Measurements from ENCODE around the gene CLCN4.

CLCN4 gene

DNA sequence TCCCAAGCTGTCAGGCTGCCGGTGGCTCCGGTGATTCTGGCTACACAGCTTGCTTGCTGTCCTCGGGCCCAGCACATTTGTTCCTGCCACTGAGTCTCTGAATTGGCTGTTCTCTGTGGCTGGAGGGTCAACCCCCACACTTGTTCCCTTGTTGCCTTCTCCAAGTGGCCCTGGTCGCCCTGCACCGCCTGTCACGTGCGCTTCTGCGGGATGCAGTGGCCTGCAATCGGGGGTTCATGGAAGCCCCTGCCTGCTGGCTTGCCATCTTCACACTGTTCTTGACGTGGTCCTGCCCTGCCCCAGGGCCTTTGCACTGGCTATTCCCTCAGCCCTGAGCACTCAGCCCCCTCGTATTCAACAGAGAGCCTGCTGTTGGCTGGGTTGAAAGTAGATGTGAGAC, 8.1 kb downstream of the CLCN4 start:
- in situ Hi-C loops (cut with MboI; ENCODE audit: low sequenced_read_pairs), result no loop called here

- in situ Hi-C loops (cut with MboI; ENCODE audit: low sequenced_read_pairs), result no loop called here
Measured at GRCh38 chrX:10165580-10166247, 8.9 kb downstream of the CLCN4 start.

GRCh38 chrX:10166248-10166716, 9.5 kb downstream of the CLCN4 start:
- in situ Hi-C loops (cut with MboI; ENCODE audit: low sequenced_read_pairs), result no loop called here

DNA sequence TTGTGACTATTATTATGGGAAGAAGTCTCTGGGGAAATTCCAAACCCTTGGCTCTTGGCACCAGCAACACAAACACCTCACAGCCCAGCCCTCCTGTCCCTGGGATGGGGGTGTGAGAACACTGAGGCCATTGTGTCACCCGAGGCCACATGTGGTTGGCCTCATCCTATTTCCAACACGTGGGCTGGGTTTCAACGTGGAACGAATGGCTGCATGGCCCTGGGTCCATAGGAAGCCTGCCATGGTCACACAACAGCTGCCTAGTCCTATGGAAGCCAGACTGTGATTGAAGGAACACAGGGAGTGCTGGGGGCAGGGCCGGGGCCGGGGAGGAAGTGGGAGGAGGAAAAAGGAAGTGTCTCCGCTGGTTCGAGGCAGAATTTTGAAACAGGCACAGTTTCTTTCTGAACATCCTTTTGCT, 10.0 kb downstream of the CLCN4 start:
- in situ Hi-C loops (cut with MboI; ENCODE audit: low sequenced_read_pairs), result no loop called here

DNA sequence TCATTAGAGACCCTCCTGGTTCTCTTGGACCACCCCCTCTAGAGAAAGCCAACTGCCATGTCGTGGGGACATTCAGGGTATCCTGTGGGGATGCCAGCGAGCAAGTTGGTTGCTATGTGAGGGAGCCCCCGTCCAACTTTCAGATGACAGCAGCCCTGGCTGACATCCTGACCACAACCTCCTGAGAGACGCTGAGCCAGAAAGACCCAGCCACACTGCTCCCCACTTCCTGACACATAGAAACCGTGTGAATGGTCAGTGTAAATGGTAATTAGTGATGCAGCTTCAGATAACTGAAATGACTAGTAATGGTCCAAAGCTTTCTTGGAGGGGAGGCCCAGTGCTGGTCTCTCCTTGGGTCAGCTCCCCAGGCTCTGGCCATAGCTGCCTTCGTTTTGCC, 10.8 kb downstream of the CLCN4 start:
- in situ Hi-C loops (cut with MboI; ENCODE audit: low sequenced_read_pairs), result no loop called here

DNA sequence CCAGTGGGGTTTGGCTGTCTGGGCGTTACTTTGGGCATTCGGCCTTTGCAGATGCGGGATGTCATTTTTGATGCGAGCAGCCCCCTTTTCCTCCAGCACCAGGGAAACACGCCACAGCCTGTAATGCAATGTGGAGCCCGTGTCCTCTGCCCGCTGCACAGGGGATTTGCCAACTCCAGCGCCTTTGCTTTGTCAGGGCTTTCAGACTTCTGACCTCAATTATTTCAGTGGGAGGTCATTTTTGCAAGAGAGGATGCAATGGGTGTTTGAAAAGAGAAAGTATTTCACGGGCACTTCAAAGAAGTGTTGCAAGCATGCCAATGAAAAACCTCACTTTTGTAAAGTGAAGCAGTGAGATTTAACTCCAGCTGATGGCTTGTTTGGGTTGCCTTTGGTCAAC, 11.5 kb downstream of the CLCN4 start:
- in situ Hi-C loops (cut with MboI; ENCODE audit: low sequenced_read_pairs), result no loop called here

GRCh38 chrX:10169175-10169574, 12.4 kb downstream of the CLCN4 start:
- in situ Hi-C loops (cut with MboI; ENCODE audit: low sequenced_read_pairs), result no loop called here

GRCh38 chrX:10171249-10171648, 14.5 kb downstream of the CLCN4 start:
- in situ Hi-C loops (cut with MboI; ENCODE audit: low sequenced_read_pairs), result no loop called here

- in situ Hi-C loops (cut with MboI; ENCODE audit: low sequenced_read_pairs), result no loop called here
Measured at GRCh38 chrX:10172877-10173276, 16.1 kb downstream of the CLCN4 start.

GRCh38 chrX:10173331-10173900, 16.6 kb downstream of the CLCN4 start:
- in situ Hi-C loops (cut with MboI; ENCODE audit: low sequenced_read_pairs), result no loop called here

DNA sequence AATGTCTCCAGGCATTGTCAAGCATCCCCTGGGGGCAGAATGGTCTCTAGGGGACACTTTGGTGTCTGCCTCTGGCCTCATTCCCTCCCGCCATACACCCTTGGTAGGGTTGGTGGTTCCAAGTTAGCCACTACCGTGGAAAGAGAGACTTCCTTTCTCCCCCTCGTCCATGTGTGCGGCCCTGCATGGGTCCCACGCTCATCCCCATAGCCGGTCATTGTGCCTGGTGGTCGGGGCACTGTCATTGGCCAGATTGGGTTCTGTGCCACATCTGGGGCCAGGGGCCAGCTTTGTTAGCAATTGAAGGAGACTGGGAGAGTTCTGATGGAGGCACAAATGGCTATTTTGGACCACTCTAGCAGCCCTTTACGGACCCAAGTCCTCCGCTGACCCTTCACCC, 17.3 kb downstream of the CLCN4 start:
- in situ Hi-C loops (cut with MboI; ENCODE audit: low sequenced_read_pairs), result no loop called here

GRCh38 chrX:10174810-10175209, 18.0 kb downstream of the CLCN4 start:
- in situ Hi-C loops (cut with MboI; ENCODE audit: low sequenced_read_pairs), result loop anchor here (25.0 kb wide), 2 partner anchors 437 to 937 kb away; partner anchors contain the start of genes HCCS and MID1

DNA sequence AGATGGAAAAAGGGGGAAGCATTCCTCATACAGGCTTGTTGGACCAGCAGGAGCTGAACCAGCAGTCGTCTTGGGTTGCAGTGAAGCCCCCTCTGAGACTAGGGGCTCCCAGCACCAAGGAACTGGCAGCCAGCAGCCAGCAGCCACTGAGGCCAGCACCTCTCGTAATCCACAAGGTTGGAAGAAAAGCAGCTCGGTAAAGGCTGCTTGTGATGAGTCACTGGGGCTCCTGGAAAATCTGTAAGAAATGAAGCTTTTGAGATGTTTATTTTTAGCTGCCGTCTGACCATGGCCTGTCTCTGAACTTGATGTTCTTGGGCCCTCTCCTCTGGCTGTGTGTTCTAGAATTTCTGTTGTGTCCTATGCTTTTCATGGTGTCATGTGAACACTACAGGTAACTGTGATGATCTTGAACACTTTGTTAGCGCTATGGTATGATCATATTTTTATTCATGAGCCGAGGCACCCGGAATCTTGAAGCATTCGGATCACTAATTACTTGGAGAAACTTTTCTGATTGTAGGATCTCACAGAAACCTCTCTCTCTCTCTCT, 18.6 kb downstream of the CLCN4 start:
- in situ Hi-C loops (cut with MboI; ENCODE audit: low sequenced_read_pairs), result loop anchor here (25.0 kb wide), 2 partner anchors 437 to 937 kb away; partner anchors contain the start of genes HCCS and MID1

DNA sequence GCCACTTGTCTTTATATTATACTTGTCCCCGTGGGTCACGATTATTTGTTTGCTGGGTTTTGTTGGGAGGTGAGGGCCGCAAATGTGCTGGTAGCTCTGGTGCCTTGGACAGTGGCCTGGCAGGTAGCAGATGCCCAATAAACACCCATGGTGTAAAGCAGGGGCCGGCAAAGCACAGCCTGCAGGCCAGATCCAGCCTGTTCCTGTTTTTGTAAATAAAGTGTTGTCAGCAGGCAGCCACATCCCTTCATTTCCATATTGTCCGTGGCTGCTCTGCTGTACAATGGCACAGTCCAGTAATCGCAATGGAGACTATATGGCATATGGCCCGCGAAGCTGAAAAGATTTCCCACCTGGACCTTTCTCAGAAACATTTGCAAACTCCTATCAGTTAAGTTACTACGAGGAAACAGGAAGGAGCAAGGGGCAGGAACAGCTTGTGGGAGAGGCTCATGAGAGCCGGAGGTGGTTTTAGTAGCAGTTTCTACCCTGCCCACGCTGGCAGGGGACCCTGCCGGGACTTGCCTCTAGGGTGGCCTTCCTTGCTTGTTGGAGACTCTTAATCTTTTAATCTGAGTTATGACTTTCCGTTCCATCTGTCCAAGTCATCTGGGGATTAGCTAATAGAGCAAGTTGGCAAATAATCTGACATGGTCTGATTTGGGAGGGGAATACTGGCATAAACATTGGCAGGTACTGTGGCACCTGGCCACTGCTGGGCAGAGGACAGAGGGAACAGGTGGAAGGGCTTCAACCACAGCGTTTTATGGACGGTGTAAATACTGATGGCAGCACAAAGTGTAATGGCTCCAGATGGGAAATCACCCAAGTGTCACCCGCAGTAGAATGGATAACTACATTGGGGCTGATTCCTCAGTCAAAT, 19.6 kb downstream of the CLCN4 start:
- in situ Hi-C loops (cut with MboI; ENCODE audit: low sequenced_read_pairs), result loop anchor here (25.0 kb wide), 2 partner anchors 436 to 936 kb away; partner anchors contain the start of genes HCCS and MID1

DNA sequence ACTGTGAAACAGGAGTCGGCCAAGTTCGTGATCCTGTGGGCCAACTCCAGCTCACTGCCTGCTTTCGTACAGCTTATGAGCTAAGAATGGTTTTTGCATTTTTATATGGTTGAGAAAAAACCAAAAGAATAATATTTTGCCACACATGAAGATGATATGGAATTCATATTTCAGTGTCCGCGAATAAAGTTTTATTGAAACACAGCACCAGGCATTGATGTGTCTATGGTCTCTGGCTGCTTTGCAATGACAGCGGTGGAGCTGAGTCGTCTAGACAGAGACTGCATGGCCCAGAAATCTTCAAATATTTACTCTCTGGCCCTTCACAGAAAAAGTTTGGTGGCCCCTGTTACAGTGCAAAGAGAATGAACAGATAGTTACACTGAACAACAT, 20.2 kb downstream of the CLCN4 start:
- in situ Hi-C loops (cut with MboI; ENCODE audit: low sequenced_read_pairs), result loop anchor here (25.0 kb wide), 2 partner anchors 435 to 935 kb away; partner anchors contain the start of genes HCCS and MID1

DNA sequence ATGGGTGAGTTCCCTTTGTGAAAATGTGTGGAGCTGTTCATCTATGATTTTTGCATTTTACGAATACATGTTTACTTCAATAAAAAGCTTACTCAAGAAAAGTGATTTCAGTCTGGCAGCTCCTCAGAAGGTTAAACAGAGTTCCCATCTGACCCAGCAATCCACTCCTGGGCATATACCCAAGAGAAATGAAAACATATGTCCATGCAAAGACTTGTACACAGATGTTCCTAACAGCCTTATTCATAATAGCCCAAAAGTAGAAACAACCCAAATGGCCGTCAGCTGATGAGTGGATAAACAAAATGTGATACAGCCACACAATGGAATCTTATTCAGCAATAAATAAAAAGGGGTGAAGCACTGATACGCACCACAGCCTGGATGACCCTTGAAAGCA, 20.8 kb downstream of the CLCN4 start:
- in situ Hi-C loops (cut with MboI; ENCODE audit: low sequenced_read_pairs), result loop anchor here (25.0 kb wide), 2 partner anchors 435 to 935 kb away; partner anchors contain the start of genes HCCS and MID1

DNA sequence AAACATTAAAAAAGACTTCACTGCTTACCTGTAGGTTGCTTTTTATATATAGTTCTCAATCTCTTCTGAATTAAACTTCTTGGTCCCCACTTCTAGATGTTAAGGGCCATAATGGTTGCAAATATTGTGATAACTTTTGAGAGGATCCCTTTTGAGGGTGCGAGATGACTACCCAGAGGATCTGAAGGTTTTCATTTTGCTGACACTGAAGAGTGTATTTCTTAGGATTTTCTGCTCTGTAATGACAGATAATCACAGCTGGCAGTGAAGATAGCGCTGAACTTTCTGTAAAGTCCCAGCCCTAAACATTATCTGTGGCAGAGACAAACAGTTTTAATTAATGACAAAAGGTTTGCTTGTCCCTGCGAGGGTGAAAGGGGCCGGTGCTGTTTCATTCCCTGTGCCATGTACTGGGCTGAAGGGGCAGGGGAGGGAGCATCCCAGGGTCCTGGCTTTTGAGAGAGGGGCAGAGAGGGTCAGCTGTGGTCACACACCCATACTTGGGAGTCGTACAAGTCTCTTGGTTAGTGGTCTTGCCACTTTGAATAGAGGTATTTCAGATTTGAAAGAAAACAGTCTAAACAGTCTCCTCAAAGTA, 22.2 kb downstream of the CLCN4 start:
- in situ Hi-C loops (cut with MboI; ENCODE audit: low sequenced_read_pairs), result loop anchor here (25.0 kb wide), 2 partner anchors 433 to 933 kb away; partner anchors contain the start of genes HCCS and MID1

DNA sequence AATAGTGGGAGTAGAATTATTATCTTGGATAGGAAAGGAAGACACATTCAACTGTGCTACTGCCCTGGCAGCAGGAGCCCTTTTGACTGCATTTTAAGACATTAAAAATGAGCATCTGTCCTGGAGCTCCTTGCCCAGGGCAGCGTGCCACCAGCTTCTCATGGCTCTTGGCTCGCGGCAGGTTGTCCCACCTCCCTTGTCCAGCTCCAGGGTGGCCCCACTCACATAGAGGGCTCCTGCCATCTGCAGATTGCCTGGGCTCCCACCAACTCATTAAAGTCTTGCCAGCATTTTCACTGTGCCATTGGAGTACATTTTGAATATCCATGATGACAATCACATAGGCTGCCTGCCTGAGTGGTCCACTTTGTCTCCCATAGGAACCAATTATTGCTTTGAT, 27.0 kb downstream of the CLCN4 start:
- in situ Hi-C loops (cut with MboI; ENCODE audit: low sequenced_read_pairs), result loop anchor here (25.0 kb wide), 2 partner anchors 429 to 929 kb away; partner anchors contain the start of genes HCCS and MID1

GRCh38 chrX:10184411-10184810, 27.6 kb downstream of the CLCN4 start:
- in situ Hi-C loops (cut with MboI; ENCODE audit: low sequenced_read_pairs), result loop anchor here (25.0 kb wide), 2 partner anchors 428 to 928 kb away; partner anchors contain the start of genes HCCS and MID1

GRCh38 chrX:10186355-10186754, 29.6 kb downstream of the CLCN4 start:
- in situ Hi-C loops (cut with MboI; ENCODE audit: low sequenced_read_pairs), result loop anchor here (25.0 kb wide), 2 partner anchors 426 to 926 kb away; partner anchors contain the start of genes HCCS and MID1

Measured in HL-60/S4 treated with phorbol 12-myristate 13-acetate at 8.2 ng/mL for 4 days and 3 days (cell line).